ENCODE measurements around the gene MXD1. TPM values are rescaled to one million over a fixed set of nuclear protein-coding genes. Genes with fewer than 3 reads are reported as not detected.

The MXD1 gene
- total RNA-seq, 3 donors from 2014 or later: 98.6 to 202 (median 122) TPM

DNA sequence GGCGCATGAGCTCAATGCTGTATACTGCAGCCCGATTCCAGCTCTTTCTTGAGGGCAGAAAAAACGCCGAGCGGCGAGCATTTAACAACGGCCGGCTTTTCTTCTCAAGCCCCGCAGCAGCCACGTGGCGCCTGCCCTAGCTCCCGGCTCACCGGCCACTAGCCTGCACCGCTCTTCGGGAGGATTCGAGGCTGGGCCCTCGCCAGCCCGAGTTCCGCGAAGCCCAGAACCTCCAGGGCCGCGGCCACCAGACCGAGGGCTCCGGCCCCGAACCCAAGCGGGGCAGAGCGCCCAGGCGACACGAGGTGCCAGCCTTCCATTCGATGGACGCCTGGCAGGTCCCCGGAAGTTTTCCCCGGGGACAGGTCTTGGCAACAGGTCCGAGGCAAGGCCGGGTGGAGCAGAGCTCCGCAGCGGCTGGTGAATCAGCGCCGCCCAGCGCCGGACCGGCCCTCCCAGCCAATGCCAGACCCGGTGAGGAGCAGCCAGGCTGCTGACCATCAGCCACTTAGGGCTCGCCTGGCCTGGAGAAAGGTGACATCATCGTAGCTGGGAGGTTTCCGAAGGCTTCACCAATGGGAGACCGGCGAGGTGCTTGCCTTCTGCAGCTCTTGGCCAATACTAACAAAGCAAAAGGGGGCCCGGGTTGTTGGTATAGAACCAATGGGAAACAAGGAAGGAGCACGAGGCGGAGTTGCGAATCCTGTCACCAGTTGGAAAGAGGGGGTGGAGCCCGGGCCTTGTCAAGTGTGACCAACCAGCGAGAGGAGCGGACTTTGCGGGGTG is 552 bp upstream of the MXD1 start:
- Histone ChIP-seq H3K4me3 (peak overlapping the region; percentile 79), H3K9me3 (no peaks in the 10 kb centered on the region), H3K36me3 (ENCODE audit: low read depth) (peaks cover 7% of the 10 kb centered on the region), H3K4me1 (ENCODE audit: low read depth) (peaks cover 5% of the 10 kb centered on the region)
- intact Hi-C loops (cut with DNase I, micrococcal nuclease): loop anchor here (5.0 to 10.0 kb wide), 3 partner anchors 150 to 230 kb away; no protein-coding TSS in a partner anchor
- TF ChIP-seq, protein P1, sequence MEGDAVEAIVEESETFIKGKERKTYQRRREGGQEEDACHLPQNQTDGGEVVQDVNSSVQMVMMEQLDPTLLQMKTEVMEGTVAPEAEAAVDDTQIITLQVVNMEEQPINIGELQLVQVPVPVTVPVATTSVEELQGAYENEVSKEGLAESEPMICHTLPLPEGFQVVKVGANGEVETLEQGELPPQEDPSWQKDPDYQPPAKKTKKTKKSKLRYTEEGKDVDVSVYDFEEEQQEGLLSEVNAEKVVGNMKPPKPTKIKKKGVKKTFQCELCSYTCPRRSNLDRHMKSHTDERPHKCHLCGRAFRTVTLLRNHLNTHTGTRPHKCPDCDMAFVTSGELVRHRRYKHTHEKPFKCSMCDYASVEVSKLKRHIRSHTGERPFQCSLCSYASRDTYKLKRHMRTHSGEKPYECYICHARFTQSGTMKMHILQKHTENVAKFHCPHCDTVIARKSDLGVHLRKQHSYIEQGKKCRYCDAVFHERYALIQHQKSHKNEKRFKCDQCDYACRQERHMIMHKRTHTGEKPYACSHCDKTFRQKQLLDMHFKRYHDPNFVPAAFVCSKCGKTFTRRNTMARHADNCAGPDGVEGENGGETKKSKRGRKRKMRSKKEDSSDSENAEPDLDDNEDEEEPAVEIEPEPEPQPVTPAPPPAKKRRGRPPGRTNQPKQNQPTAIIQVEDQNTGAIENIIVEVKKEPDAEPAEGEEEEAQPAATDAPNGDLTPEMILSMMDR (IDR thresholded peaks at IDR 0.05): peak; percentile 18
- ATAC-seq (peak; percentile 89), DNase-seq (peak in 2 of 3 donors; percentile 97 to 100)

DNA sequence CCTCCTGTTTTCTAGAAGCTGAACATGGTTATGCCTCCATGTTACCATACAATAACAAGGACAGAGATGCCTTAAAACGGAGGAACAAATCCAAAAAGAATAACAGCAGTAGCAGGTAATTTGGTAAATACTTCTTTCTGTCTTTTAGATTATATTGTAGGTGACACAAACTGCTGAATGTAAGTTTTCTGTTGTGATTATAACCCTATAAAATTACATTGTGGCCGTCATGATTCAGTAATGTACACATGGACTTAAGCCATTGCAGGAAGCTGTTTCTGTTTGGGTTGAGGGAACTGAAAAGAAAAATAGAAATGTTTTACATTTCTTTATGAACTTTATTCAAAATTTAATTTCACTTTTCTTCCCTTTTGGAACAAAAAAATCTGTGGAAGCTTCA is 1.2 kb downstream of the MXD1 start:
- Histone ChIP-seq H3K36me3 (ENCODE audit: low read depth) (peaks cover 7% of the 10 kb centered on the region), H3K9me3 (no peaks in the 10 kb centered on the region), H3K4me3 (peak overlapping the region; percentile 79), H3K4me1 (ENCODE audit: low read depth) (peaks cover 5% of the 10 kb centered on the region)
- intact Hi-C loops (cut with DNase I, micrococcal nuclease): loop anchor here (5.0 to 10.0 kb wide), 3 partner anchors 149 to 229 kb away; no protein-coding TSS in a partner anchor
- DNase-seq (no peak), ATAC-seq (no peak)
- TF ChIP-seq, protein P1 (IDR thresholded peaks at IDR 0.05): no peak

DNA sequence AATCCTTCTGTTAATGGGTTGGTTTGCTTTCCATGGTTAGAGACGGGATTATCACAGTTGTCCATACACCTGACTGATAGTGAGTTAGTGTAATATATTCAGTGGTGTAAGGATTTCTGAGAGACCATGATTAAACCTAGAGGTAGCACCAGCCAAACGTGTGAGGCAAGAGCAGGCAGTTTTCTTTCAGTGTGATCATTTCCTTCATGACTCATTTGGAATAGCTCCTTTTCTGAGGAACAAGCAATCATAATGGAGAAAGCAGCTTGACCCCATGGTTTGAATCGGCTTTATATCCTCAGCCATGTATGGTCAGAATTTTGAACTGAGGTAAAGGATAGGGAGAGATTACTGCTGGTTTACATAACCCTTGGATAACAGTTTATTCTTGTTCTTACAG is 2.9 kb downstream of the MXD1 start:
- Histone ChIP-seq H3K4me3 (no peak overlapping the region), H3K36me3 (ENCODE audit: low read depth) (peaks cover 7% of the 10 kb centered on the region), H3K4me1 (ENCODE audit: low read depth) (peaks cover 5% of the 10 kb centered on the region), H3K9me3 (no peaks in the 10 kb centered on the region)
- intact Hi-C loops (cut with DNase I, micrococcal nuclease): loop anchor here (5.0 to 10.0 kb wide), 3 partner anchors 147 to 227 kb away; no protein-coding TSS in a partner anchor
- TF ChIP-seq, protein P1 (IDR thresholded peaks at IDR 0.05): no peak
- DNase-seq (no peak), ATAC-seq (no peak)

DNA sequence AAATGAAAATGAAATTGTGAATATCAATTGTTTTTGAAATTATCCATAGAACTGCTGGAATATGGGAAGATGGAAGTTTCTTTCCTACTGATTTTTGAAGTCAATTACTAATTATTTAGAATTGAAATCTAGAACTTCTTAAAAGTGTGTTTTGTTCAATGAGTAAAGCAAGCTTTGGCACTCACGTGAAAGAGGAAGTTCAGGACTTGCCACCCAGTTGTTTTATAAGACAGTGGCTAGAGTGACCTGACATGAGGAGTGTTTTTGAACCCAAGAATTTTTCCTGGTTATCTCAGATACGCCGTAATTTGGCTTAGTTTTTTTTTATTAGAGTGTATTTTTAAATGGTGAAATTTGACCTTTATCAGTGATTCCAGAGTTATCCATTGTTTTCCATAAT is 3.5 kb downstream of the MXD1 start:
- intact Hi-C loops (cut with DNase I, micrococcal nuclease): loop anchor here (5.0 to 10.0 kb wide), 3 partner anchors 146 to 226 kb away; no protein-coding TSS in a partner anchor
- Histone ChIP-seq H3K4me3 (no peak overlapping the region), H3K4me1 (ENCODE audit: low read depth) (peaks cover 5% of the 10 kb centered on the region)

DNA sequence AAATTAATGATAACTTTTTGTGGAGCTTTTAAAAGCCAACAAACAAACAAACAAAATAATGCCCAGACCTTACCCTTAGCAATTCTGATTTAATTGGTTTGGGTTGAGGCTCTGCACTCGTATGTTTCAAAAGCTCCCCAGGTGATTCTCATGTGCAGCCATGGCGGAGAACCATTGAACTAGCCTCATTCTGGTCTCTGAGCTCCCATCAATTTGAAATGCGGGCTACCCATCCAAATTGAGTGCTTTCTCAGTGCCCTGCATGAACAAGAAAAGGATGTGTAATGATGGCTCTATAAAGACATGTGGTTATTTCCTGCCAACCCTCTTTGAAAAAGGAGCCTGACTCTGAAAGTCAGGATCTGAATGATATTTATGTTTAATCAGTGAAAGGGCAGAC is 8.2 kb downstream of the MXD1 start:
- TF ChIP-seq, protein P1 (IDR thresholded peaks at IDR 0.05): no peak
- no peaks in the 10 kb centered on the region for H3K9me3 ChIP-seq
- no peak overlapping the region for H3K4me3 ChIP-seq
- H3K36me3 ChIP-seq (ENCODE audit: low read depth): peaks cover 3% of the 10 kb centered on the region
- peaks cover under 1% of the 10 kb centered on the region for H3K4me1 ChIP-seq (ENCODE audit: low read depth)
- intact Hi-C loops (cut with DNase I, micrococcal nuclease): no loop called here
- DNase-seq: no peak
- ATAC-seq: no peak

More for the DNA sequence above, 3.5 kb downstream of the MXD1 start:
- ATAC-seq: no peak
- DNase-seq: no peak
- H3K36me3 ChIP-seq (ENCODE audit: low read depth): peaks cover 7% of the 10 kb centered on the region
- H3K9me3 ChIP-seq: no peaks in the 10 kb centered on the region
- TF ChIP-seq, protein P1 (IDR thresholded peaks at IDR 0.05): no peak
